ENCODE data around the gene USP49.
"Not testable (repeated sequence)": the region's sequence is repeated elsewhere in the genome, so short reads cannot be mapped to it uniquely, and the experiment has no call there.

USP49 gene

GRCh38 chr6:41826343-41827022 is 68.7 kb downstream of the USP49 start:
- in situ Hi-C loops (cut with HindIII; ENCODE audit: low pct_ligation_motif_present, low pct_unique_long_range_greater_than_20kb, low sequenced_read_pairs) = no loop called here
- no peak for DNase-seq

- no peak for DNase-seq
- in situ Hi-C loops (cut with HindIII; ENCODE audit: low pct_ligation_motif_present, low pct_unique_long_range_greater_than_20kb, low sequenced_read_pairs) = no loop called here
Measured at GRCh38 chr6:41824571-41825569, 70.3 kb downstream of the USP49 start.

- in situ Hi-C loops (cut with HindIII; ENCODE audit: low pct_ligation_motif_present, low pct_unique_long_range_greater_than_20kb, low sequenced_read_pairs) = no loop called here
- no peak for DNase-seq
Measured at GRCh38 chr6:41823178-41823577, 72.0 kb downstream of the USP49 start.

- no peak for DNase-seq
- in situ Hi-C loops (cut with HindIII; ENCODE audit: low pct_ligation_motif_present, low pct_unique_long_range_greater_than_20kb, low sequenced_read_pairs) = no loop called here
Measured at GRCh38 chr6:41822021-41822420, 73.2 kb downstream of the USP49 start.

DNA sequence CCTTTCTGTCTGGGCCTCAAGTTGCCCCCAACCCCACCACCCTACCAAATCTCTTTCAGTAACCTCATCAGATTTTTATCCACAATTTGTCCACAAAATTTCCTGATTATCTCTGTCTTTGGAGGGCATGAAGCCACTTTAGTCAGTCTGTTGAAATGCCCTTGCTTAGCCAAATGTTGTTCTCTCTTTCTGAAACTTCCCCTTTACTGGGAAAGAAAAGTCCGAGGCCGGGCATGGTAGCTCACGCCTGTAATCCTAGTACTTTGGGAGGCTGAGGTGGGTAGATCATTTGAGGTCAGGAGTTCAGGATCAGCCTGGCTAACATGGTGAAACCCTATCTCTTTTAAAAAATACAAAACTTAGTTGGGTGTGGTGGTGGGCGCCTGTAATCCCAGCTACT is 73.9 kb downstream of the USP49 start:
- DNase-seq = no peak
- in situ Hi-C loops (cut with HindIII; ENCODE audit: low pct_ligation_motif_present, low pct_unique_long_range_greater_than_20kb, low sequenced_read_pairs) = no loop called here

DNA sequence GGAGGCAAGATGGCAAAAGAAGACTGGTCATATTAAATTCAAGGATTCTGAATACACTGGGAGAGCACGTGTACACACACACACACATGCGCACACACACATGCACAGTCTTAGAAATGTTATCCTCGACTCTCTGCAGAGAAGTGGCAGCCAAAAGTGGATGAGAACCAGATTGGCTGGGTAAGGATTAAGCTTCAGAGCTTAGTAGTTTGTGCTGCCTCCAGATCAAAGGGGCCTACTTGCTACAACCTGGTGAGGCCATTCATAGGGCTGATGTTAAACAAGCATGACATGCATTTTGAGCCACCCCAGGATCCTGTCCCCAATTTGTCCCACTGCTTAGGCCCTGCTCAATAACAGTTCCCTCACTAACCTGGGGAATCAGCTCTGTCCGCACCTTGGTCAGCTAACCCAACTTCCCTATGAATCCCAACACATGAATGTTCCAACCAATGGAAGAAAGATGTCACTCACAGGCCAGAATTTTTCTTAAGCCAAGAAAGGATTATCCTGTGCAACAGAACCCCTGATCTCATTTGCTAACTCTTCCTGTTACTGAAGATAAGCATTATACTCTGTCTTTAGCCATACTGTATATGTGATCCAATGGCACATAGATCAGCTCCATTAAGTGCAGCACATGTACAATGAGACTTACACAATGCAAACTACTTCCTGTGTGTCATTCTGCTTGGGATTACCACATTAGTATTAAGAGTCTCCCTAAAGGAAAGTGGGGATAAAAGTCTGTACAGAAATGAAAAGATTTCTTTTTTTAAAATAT is 76.7 kb downstream of the USP49 start:
- in situ Hi-C loops (cut with HindIII; ENCODE audit: low pct_ligation_motif_present, low pct_unique_long_range_greater_than_20kb, low sequenced_read_pairs) = no loop called here

GRCh38 chr6:41815587-41815986 is 79.6 kb downstream of the USP49 start:
- no peak for DNase-seq
- in situ Hi-C loops (cut with HindIII; ENCODE audit: low pct_ligation_motif_present, low pct_unique_long_range_greater_than_20kb, low sequenced_read_pairs) = no loop called here

More for the DNA sequence above, 76.7 kb downstream of the USP49 start:
- no peak for DNase-seq

GRCh38 chr6:41814629-41815028 is 80.5 kb downstream of the USP49 start:
- no peak for DNase-seq
- in situ Hi-C loops (cut with HindIII; ENCODE audit: low pct_ligation_motif_present, low pct_unique_long_range_greater_than_20kb, low sequenced_read_pairs) = no loop called here

DNA sequence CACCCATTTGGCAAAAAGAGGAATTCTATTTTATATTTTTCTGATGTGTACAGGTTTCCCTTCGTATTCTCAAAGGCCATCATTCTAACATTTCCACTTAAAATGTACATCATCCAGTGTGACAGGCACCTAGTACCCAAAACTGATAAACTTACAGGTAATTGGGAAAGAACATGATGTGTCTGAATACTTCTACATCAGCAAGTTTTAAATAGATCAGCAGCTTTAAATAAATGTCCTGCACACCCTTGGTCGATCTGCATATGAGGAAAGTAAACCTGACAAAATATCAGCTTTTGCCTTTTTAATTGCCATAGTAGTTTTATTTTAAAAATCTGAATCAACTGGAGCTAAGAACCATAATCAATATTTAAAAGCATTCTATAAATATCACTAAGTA is 81.2 kb downstream of the USP49 start:
- in situ Hi-C loops (cut with HindIII; ENCODE audit: low pct_ligation_motif_present, low pct_unique_long_range_greater_than_20kb, low sequenced_read_pairs) = no loop called here
- no peak for DNase-seq

- DNase-seq = no peak
- in situ Hi-C loops (cut with HindIII; ENCODE audit: low pct_ligation_motif_present, low pct_unique_long_range_greater_than_20kb, low sequenced_read_pairs) = no loop called here
Measured at GRCh38 chr6:41813469-41813868, 81.7 kb downstream of the USP49 start.

GRCh38 chr6:41811946-41812345 is 83.2 kb downstream of the USP49 start:
- DNase-seq; in situ Hi-C loops (cut with HindIII; ENCODE audit: low pct_ligation_motif_present, low pct_unique_long_range_greater_than_20kb, low sequenced_read_pairs): not testable (repeated sequence)

- in situ Hi-C loops (cut with HindIII; ENCODE audit: low pct_ligation_motif_present, low pct_unique_long_range_greater_than_20kb, low sequenced_read_pairs) = no loop called here
- no peak for DNase-seq
Measured at GRCh38 chr6:41811095-41811494, 84.1 kb downstream of the USP49 start.

DNA sequence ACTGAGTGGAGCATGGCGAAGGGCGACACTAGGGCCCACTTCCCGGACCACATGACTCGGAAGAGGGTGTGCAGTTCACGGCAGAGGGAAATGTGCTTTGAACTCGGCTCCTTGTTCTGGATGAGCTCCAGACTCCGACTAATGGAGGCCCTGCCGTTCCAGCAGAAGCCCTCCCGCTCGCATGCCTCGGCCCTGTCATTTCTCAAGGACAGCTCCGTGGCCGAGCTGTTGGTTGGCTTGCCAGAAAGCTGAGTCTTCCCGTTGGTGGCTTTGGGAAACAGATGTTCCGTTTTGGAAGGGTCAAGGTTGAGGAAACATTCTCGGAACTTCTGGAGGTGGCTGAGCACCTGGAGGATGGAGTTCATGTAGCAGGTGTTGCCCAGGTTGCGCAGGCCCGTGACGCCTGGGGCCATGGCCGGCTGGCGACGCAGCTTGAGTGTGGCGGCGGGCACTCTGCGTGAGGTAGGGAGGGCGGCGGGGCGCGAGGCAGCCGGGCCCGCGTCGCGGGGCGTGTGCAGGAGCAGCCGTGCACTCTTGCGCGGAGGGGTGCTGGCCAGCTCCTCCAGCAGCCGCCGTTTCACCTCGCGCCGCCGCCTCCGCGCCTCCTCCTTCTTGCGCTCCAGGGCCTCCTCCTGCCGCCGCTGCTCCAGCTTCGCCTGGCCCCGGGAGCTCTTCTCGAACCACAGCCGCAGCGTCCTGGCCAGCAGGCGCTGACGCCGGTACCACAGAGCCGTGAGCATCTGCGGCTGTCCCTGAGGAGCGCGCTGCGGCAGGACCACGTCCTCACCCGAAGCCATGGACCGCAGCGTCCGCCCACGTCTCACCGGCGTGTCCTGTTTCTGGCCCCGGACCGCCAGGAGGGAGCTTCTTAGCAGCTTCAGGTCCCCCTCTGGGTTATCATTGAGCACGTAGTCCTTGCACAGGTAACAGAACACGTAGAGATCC is 89.1 kb downstream of the USP49 start:
- DNase-seq = no peak
- in situ Hi-C loops (cut with HindIII; ENCODE audit: low pct_ligation_motif_present, low pct_unique_long_range_greater_than_20kb, low sequenced_read_pairs) = no loop called here

- in situ Hi-C loops (cut with HindIII; ENCODE audit: low pct_ligation_motif_present, low pct_unique_long_range_greater_than_20kb, low sequenced_read_pairs) = no loop called here
- peak; percentile 38 for DNase-seq
Measured at GRCh38 chr6:41801380-41801779, 93.8 kb downstream of the USP49 start.

GRCh38 chr6:41799559-41799911 is 95.6 kb downstream of the USP49 start:
- no peak for DNase-seq
- in situ Hi-C loops (cut with HindIII; ENCODE audit: low pct_ligation_motif_present, low pct_unique_long_range_greater_than_20kb, low sequenced_read_pairs) = no loop called here

DNA sequence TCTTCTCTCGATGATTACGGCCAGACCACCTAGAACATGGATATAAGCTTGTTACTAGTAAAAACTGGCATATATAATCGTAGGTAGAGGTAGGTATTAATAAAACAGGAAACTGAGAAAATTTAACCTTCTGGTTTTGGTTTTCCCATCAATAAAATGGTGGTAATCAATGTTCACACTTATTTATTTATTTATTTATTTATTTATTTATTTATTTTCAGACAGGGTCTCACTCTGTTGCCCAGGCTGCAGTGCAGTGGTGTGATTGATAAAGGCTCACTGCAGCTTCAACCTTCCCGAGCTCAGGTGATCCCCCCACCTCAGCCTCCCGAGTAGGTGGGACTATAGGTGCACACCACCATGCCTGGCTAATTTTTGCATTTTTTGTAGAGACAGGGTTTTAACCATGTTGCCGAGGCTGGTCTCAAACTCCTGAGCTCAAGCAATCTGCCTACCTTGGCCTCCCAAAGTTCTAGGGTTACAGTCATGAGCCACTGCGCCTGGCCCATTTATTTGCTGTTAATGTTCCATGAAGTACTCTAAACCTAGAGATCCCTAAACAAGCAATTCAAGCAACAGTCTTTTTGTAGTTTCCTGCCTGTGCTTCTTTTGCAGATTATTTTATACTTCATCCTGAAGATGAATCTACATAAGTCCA is 96.1 kb downstream of the USP49 start:
- DNase-seq = no peak
- in situ Hi-C loops (cut with HindIII; ENCODE audit: low pct_ligation_motif_present, low pct_unique_long_range_greater_than_20kb, low sequenced_read_pairs) = no loop called here

DNA sequence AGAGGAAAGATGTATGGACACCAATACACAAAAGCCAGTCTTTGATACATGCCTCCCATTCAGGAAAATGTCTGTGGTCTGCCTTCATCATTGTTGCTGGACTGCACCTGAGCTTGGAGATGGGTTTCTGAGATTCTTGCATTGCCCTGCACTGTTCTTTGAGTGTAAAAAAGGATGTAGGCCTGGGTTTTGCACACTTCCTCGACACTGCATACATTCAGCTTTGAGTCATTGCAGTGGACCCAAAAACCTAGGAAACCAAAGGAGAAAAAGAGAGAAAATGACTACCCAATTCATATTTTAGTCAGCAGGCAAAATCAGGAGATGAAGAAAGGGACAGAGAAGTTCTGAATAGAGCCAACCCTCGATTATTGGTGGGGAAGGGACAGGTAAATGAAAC is 98.7 kb downstream of the USP49 start:
- no peak for DNase-seq
- in situ Hi-C loops (cut with HindIII; ENCODE audit: low pct_ligation_motif_present, low pct_unique_long_range_greater_than_20kb, low sequenced_read_pairs) = no loop called here

- no peak for DNase-seq
- in situ Hi-C loops (cut with HindIII; ENCODE audit: low pct_ligation_motif_present, low pct_unique_long_range_greater_than_20kb, low sequenced_read_pairs) = no loop called here
Measured at GRCh38 chr6:41791984-41792383, 103.2 kb downstream of the USP49 start.
